Activated naive CD4-positive, alpha-beta T cell treated with anti-CD3 and anti-CD28 coated beads for 36 hours (primary cell): ENCODE data around the gene PHLPP1. TPM values are rescaled to one million over a fixed set of nuclear protein-coding genes. Genes with fewer than 3 reads are reported as not detected.
A peak's percentile ranks its signal among the peaks of the same experiment; 100 is the strongest.

ENCODE experiments used
- CTCF ChIA-PET: fragments of 350-600 bp; sonication (Branson Sonifier 250); formaldehyde crosslinking; loops from one replicate; lab custom pipeline; 2021; ENCODE audit warnings: antibody characterized with exemption; lab: Charles Lee
- DNase-seq: peaks from one replicate; pipeline ENCODE4 v3.0.0-alpha.2; 2020
- H3K27ac Mint-ChIP-seq: one replicate; pipeline ENCODE4 v1.8.0; 2021; ENCODE audit warnings: mild to moderate bottlenecking, mixed read lengths
- H3K27me3 Mint-ChIP-seq: one replicate; pipeline ENCODE4 v1.8.0; 2021; ENCODE audit warnings: low read depth, mixed read lengths
- H3K36me3 Mint-ChIP-seq: one replicate; pipeline ENCODE4 v1.8.0; 2021; ENCODE audit warnings: low read depth, mixed read lengths
- H3K4me1 Mint-ChIP-seq: one replicate; pipeline ENCODE4 v1.8.0; 2021; ENCODE audit warnings: low read depth, mixed read lengths
- H3K4me3 Mint-ChIP-seq: one replicate; pipeline ENCODE4 v1.8.0; 2021; ENCODE audit warnings: mild to moderate bottlenecking, moderate library complexity, mixed read lengths
- H3K9me3 Mint-ChIP-seq: one replicate; pipeline ENCODE4 v1.8.0; 2021; ENCODE audit warnings: mixed read lengths
- intact Hi-C: fragments of 100-400 bp; cut with micrococcal nuclease; formaldehyde crosslinking; loops from one replicate; pipeline ENCODE4 v1.15.1; 2023
- total RNA-seq, 2 experiments: library from RNA; stranded (reverse); gene quantifications; one replicate each; pipeline ENCODE4 v1.2.3, GENCODE V29; 2021

The PHLPP1 gene
- total RNA-seq, 2 experiments from 2014 or later = 6.5 to 7.2 TPM

- H3K4me1 Mint-ChIP-seq = peaks cover 12% of the 10 kb centered on the region
- no peaks in the 10 kb centered on the region for H3K9me3 Mint-ChIP-seq
- no peaks in the 10 kb centered on the region for H3K36me3 Mint-ChIP-seq
- intact Hi-C loops = loop anchor here (10.0 kb wide), 2 partner anchors 625 to 765 kb away; partner anchors contain the start of genes PIGN, RELCH and TNFRSF11A
- no peak overlapping the region for H3K4me3 Mint-ChIP-seq
- DNase-seq = no peak
- CTCF ChIA-PET = no interaction called here
- no peak overlapping the region for H3K27ac Mint-ChIP-seq
- no peaks in the 10 kb centered on the region for H3K27me3 Mint-ChIP-seq
Measured at GRCh38 chr18:62950246-62950645, 234.9 kb downstream of the PHLPP1 start.

- no peak overlapping the region for H3K27ac Mint-ChIP-seq
- no peak for DNase-seq
- intact Hi-C loops = loop anchor here (10.0 kb wide), 2 partner anchors 628 to 768 kb away; partner anchors contain the start of genes PIGN, RELCH and TNFRSF11A
- H3K27me3 Mint-ChIP-seq = no peaks in the 10 kb centered on the region
- no peaks in the 10 kb centered on the region for H3K36me3 Mint-ChIP-seq
- peaks cover 12% of the 10 kb centered on the region for H3K4me1 Mint-ChIP-seq
- no peaks in the 10 kb centered on the region for H3K9me3 Mint-ChIP-seq
- no peak overlapping the region for H3K4me3 Mint-ChIP-seq
- CTCF ChIA-PET = interaction anchor here (1.6 kb wide), 1 partner anchor 238 kb away, joined by 3 read pairs; the partner anchor contains the start of gene PHLPP1
Measured at GRCh38 chr18:62952807-62953206, 237.5 kb downstream of the PHLPP1 start.

- no peak overlapping the region for H3K27ac Mint-ChIP-seq
- H3K36me3 Mint-ChIP-seq = no peaks in the 10 kb centered on the region
- H3K9me3 Mint-ChIP-seq = no peaks in the 10 kb centered on the region
- no peak for DNase-seq
- peaks cover 12% of the 10 kb centered on the region for H3K4me1 Mint-ChIP-seq
- CTCF ChIA-PET = interaction anchor here (0.7 to 1.6 kb wide), 5 partner anchors 9 to 255 kb away, joined by 3 to 5 read pairs (median 3); partner anchors contain the start of gene PHLPP1
- intact Hi-C loops = loop anchor here (1.0 to 10.0 kb wide), 4 partner anchors 109 to 769 kb away; partner anchors contain the start of genes PIGN, RELCH and TNFRSF11A
- no peaks in the 10 kb centered on the region for H3K27me3 Mint-ChIP-seq
- no peak overlapping the region for H3K4me3 Mint-ChIP-seq
Measured at GRCh38 chr18:62953663-62954062, 238.3 kb downstream of the PHLPP1 start.

- no peak for DNase-seq
- Mint-ChIP-seq H3K4me1 (peaks cover 12% of the 10 kb centered on the region), H3K9me3 (no peaks in the 10 kb centered on the region), H3K27ac (no peak overlapping the region), H3K36me3 (peaks cover 1% of the 10 kb centered on the region), H3K4me3 (no peak overlapping the region), H3K27me3 (no peaks in the 10 kb centered on the region)
- intact Hi-C loops = loop anchor here (1.0 to 10.0 kb wide), 4 partner anchors 110 to 770 kb away; partner anchors contain the start of genes PIGN, RELCH and TNFRSF11A
- CTCF ChIA-PET = interaction anchor here (1.0 kb wide), 3 partner anchors 10 to 62 kb away, joined by 3 to 5 read pairs (median 3); no protein-coding TSS in a partner anchor
Measured at GRCh38 chr18:62954366-62954765, 239.0 kb downstream of the PHLPP1 start.

- CTCF ChIA-PET = interaction anchor here (0.6 to 3.6 kb wide), 19 partner anchors 11 to 536 kb away, joined by 3 to 31 read pairs (median 3); partner anchors contain the start of gene PHLPP1
- Mint-ChIP-seq H3K36me3 (peaks cover 1% of the 10 kb centered on the region), H3K4me1 (peaks cover 12% of the 10 kb centered on the region), H3K27ac (no peak overlapping the region), H3K27me3 (no peaks in the 10 kb centered on the region), H3K4me3 (no peak overlapping the region), H3K9me3 (no peaks in the 10 kb centered on the region)
- peak; percentile 74 for DNase-seq
- intact Hi-C loops = loop anchor here (1.0 to 10.0 kb wide), 6 partner anchors 244 to 773 kb away; partner anchors contain the start of genes PIGN, RELCH and TNFRSF11A
Measured at GRCh38 chr18:62957885-62958472, 242.6 kb downstream of the PHLPP1 start.

GRCh38 chr18:62959481-62959880, 244.1 kb downstream of the PHLPP1 start:
- intact Hi-C loops = loop anchor here (5.0 to 10.0 kb wide), 3 partner anchors 532 to 775 kb away; partner anchors contain the start of genes PIGN, RELCH and TNFRSF11A
- H3K27ac Mint-ChIP-seq = no peak overlapping the region
- H3K36me3 Mint-ChIP-seq = peaks cover 1% of the 10 kb centered on the region
- no peaks in the 10 kb centered on the region for H3K9me3 Mint-ChIP-seq
- H3K4me3 Mint-ChIP-seq = no peak overlapping the region
- CTCF ChIA-PET = interaction anchor here (3.6 kb wide), 1 partner anchor 243 kb away, joined by 31 read pairs; the partner anchor contains the start of gene PHLPP1
- DNase-seq = no peak
- H3K27me3 Mint-ChIP-seq = no peaks in the 10 kb centered on the region
- H3K4me1 Mint-ChIP-seq = peaks cover 2% of the 10 kb centered on the region

GRCh38 chr18:62963507-62963906, 248.2 kb downstream of the PHLPP1 start:
- Mint-ChIP-seq H3K4me3 (no peak overlapping the region), H3K27me3 (no peaks in the 10 kb centered on the region), H3K27ac (no peak overlapping the region), H3K9me3 (no peaks in the 10 kb centered on the region), H3K36me3 (peaks cover 3% of the 10 kb centered on the region), H3K4me1 (no peaks in the 10 kb centered on the region)
- CTCF ChIA-PET = interaction anchor here (0.7 to 1.5 kb wide), 2 partner anchors 248 to 249 kb away, joined by 3 to 6 read pairs; partner anchors contain the start of gene PHLPP1
- intact Hi-C loops = no loop called here
- DNase-seq = no peak

GRCh38 chr18:62964432-62964831, 249.1 kb downstream of the PHLPP1 start:
- H3K27me3 Mint-ChIP-seq = no peaks in the 10 kb centered on the region
- H3K4me3 Mint-ChIP-seq = no peak overlapping the region
- no peaks in the 10 kb centered on the region for H3K4me1 Mint-ChIP-seq
- DNase-seq = no peak
- CTCF ChIA-PET = interaction anchor here (0.7 kb wide), 1 partner anchor 250 kb away, joined by 3 read pairs; no protein-coding TSS in a partner anchor
- no peak overlapping the region for H3K27ac Mint-ChIP-seq
- H3K36me3 Mint-ChIP-seq = peaks cover 2% of the 10 kb centered on the region
- intact Hi-C loops = no loop called here
- no peaks in the 10 kb centered on the region for H3K9me3 Mint-ChIP-seq

- Mint-ChIP-seq H3K9me3 (no peaks in the 10 kb centered on the region), H3K4me1 (no peaks in the 10 kb centered on the region), H3K27ac (no peak overlapping the region), H3K4me3 (no peak overlapping the region), H3K36me3 (peaks cover 4% of the 10 kb centered on the region), H3K27me3 (no peaks in the 10 kb centered on the region)
- CTCF ChIA-PET = no interaction called here
- intact Hi-C loops = no loop called here
- DNase-seq = no peak
Measured at GRCh38 chr18:62967089-62967488, 251.7 kb downstream of the PHLPP1 start.

- Mint-ChIP-seq H3K9me3 (no peaks in the 10 kb centered on the region), H3K36me3 (peaks cover 8% of the 10 kb centered on the region), H3K27ac (no peak overlapping the region), H3K27me3 (no peaks in the 10 kb centered on the region), H3K4me3 (no peak overlapping the region), H3K4me1 (no peaks in the 10 kb centered on the region)
- intact Hi-C loops = no loop called here
- DNase-seq = no peak
- CTCF ChIA-PET = interaction anchor here (0.6 to 1.6 kb wide), 3 partner anchors 9 to 88 kb away, joined by 3 to 6 read pairs (median 3); no protein-coding TSS in a partner anchor
Measured at GRCh38 chr18:62973689-62974088, 258.3 kb downstream of the PHLPP1 start.

GRCh38 chr18:62974388-62974787, 259.0 kb downstream of the PHLPP1 start:
- H3K9me3 Mint-ChIP-seq = no peaks in the 10 kb centered on the region
- peaks cover 8% of the 10 kb centered on the region for H3K36me3 Mint-ChIP-seq
- H3K4me3 Mint-ChIP-seq = no peak overlapping the region

GRCh38 chr18:62974928-62975675, 259.8 kb downstream of the PHLPP1 start:
- no peak overlapping the region for H3K27ac Mint-ChIP-seq
- H3K4me3 Mint-ChIP-seq = no peak overlapping the region

More at GRCh38 chr18:62974388-62974787, 259.0 kb downstream of the PHLPP1 start:
- Mint-ChIP-seq H3K27me3 (no peaks in the 10 kb centered on the region), H3K4me1 (no peaks in the 10 kb centered on the region), H3K27ac (no peak overlapping the region)
- intact Hi-C loops = no loop called here
- DNase-seq = no peak
- CTCF ChIA-PET = interaction anchor here (1.6 kb wide), 1 partner anchor 8 kb away, joined by 6 read pairs; no protein-coding TSS in a partner anchor

More at GRCh38 chr18:62974928-62975675, 259.8 kb downstream of the PHLPP1 start:
- intact Hi-C loops = no loop called here
- no peaks in the 10 kb centered on the region for H3K4me1 Mint-ChIP-seq
- CTCF ChIA-PET = no interaction called here
- H3K9me3 Mint-ChIP-seq = no peaks in the 10 kb centered on the region
- peaks cover 8% of the 10 kb centered on the region for H3K36me3 Mint-ChIP-seq
- DNase-seq = no peak
- H3K27me3 Mint-ChIP-seq = no peaks in the 10 kb centered on the region
